PC-3 (cell line): Measurements from ENCODE around the gene RBBP4. TPM values are rescaled to one million over a fixed set of nuclear protein-coding genes. Genes with fewer than 3 reads are reported as not detected.

Experiments
- ATAC-seq: fragments of 200-7000 bp; cut with Tn5 transposase; 2 replicates; pipeline ENCODE4 v1.9.1; 2020; ENCODE audit warnings: mild to moderate bottlenecking, moderate library complexity
- BruUV-seq: library from RNA; stranded (reverse); fragments of 400-500 nt; replicated peaks from 2 replicates; lab custom pipeline; 2021; lab: Mats Ljungman, UMichigan
- CTCF ChIA-PET: fragments of 300-600 bp; sonication (Branson Sonifier 250); formaldehyde crosslinking; loops from one replicate; lab custom pipeline; 2022; ENCODE audit warnings: antibody characterized with exemption; lab: Charles Lee
- POLR2A ChIA-PET: fragments of 300-600 bp; sonication (Branson Sonifier 250); formaldehyde crosslinking; loops from one replicate; lab custom pipeline; 2022; ENCODE audit warnings: antibody characterized with exemption; ENCODE audit not compliant: unreplicated experiment; lab: Charles Lee
- DNase-seq: peaks from one replicate; pipeline ENCODE4 v3.0.0-alpha.2; 2015
- H2AFZ ChIP-seq: fragments of 300-600 bp; sonication (generic); 2 replicates; pipeline ENCODE4 v1.6.0; 2016; ENCODE audit warnings: antibody characterized with exemption, low read length
- H3F3A ChIP-seq: fragments of 300-600 bp; sonication (generic); one replicate; pipeline ENCODE4 v1.6.0; 2017; ENCODE audit warnings: antibody characterized with exemption, low read length, control low read depth, mild to moderate bottlenecking; ENCODE audit not compliant: unreplicated experiment
- H3K27ac ChIP-seq: fragments of 300-600 bp; sonication (generic); 2 replicates; pipeline ENCODE4 v1.5.1; 2016; ENCODE audit warnings: mild to moderate bottlenecking, low read length
- H3K27me3 ChIP-seq: fragments of 300-600 bp; sonication (generic); 2 replicates; pipeline ENCODE4 v1.6.1; 2016; ENCODE audit warnings: low read length, mixed read lengths
- H3K36me3 ChIP-seq: fragments of 300-600 bp; sonication (generic); 2 replicates; pipeline ENCODE4 v1.6.1; 2016; ENCODE audit warnings: low read depth, mixed run types, low read length, mixed read lengths
- H3K4me1 ChIP-seq: fragments of 300-600 bp; sonication (generic); 2 replicates; pipeline ENCODE4 v1.5.1; 2016; ENCODE audit warnings: low read length; ENCODE audit not compliant: insufficient read depth
- H3K4me2 ChIP-seq: fragments of 300-600 bp; sonication (generic); 2 replicates; pipeline ENCODE4 v1.6.0; 2016; ENCODE audit warnings: low read length
- H3K4me3 ChIP-seq: fragments of 300-600 bp; sonication (generic); 2 replicates; pipeline ENCODE4 v1.5.1; 2016; ENCODE audit warnings: mild to moderate bottlenecking, low read length, mixed read lengths
- H3K79me2 ChIP-seq: fragments of 300-600 bp; sonication (generic); 2 replicates; pipeline ENCODE4 v1.6.1; 2017; ENCODE audit warnings: low read length, mixed read lengths
- H3K9ac ChIP-seq: fragments of 300-600 bp; sonication (generic); 2 replicates; pipeline ENCODE4 v1.6.0; 2016; ENCODE audit warnings: mild to moderate bottlenecking, low read length
- H3K9me2 ChIP-seq: fragments of 300-600 bp; sonication (generic); replicated peaks from 2 replicates; pipeline ENCODE4 v1.6.1; 2016; ENCODE audit warnings: mixed run types, low read length, mixed read lengths
- H3K9me3 ChIP-seq: fragments of 300-600 bp; sonication (generic); 2 replicates; pipeline ENCODE4 v1.6.1; 2016; ENCODE audit warnings: low read length, mixed read lengths
- H4K20me1 ChIP-seq: fragments of 300-600 bp; sonication (generic); 2 replicates; pipeline ENCODE4 v1.6.1; 2016; ENCODE audit warnings: low read length, mixed read lengths
- CTCF ChIP-seq: fragments of 300-600 bp; sonication (generic); conservative IDR thresholded peaks from 2 replicates; pipeline ENCODE4 v1.5.1; 2017; ENCODE audit warnings: antibody characterized with exemption, low read depth, mild to moderate bottlenecking, low read length
- EZH2 ChIP-seq: fragments of 300-600 bp; sonication (generic); IDR thresholded peaks from one replicate; pipeline ENCODE4 v1.6.1; 2017; ENCODE audit warnings: antibody characterized with exemption, mild to moderate bottlenecking, low read length; ENCODE audit not compliant: unreplicated experiment
- EZH2phosphoT487 ChIP-seq: fragments of 300-600 bp; sonication (generic); IDR thresholded peaks from 2 replicates; pipeline ENCODE4 v1.6.1; 2018; ENCODE audit warnings: mild to moderate bottlenecking, antibody characterized with exemption, low read length, borderline replicate concordance
- intact Hi-C: fragments of 100-400 bp; cut with micrococcal nuclease; formaldehyde crosslinking; loops from 2 replicates; pipeline ENCODE4 v1.9.0; 2023
- total RNA-seq: library from RNA; depleted of rRNA; stranded (reverse); fragments of >200 nt; gene quantifications from 2 replicates; pipeline ENCODE4 v1.2.3, GENCODE V29; 2014

Gene RBBP4
- total RNA-seq, 1 experiment from 2014 or later = 201 TPM

GRCh38 chr1:32718527-32718926 lies 67.5 kb downstream of the RBBP4 start:
- H3K4me2 ChIP-seq = no peak overlapping the region
- H3K9ac ChIP-seq = no peak overlapping the region
- H3K4me3 ChIP-seq = no peak overlapping the region
- H3K79me2 ChIP-seq = no peaks in the 10 kb centered on the region
- ATAC-seq (no peak), DNase-seq (no peak)
- H2AFZ ChIP-seq = no peak overlapping the region
- CTCF ChIA-PET = no interaction called here
- H4K20me1 ChIP-seq = no peaks in the 10 kb centered on the region
- H3K9me3 ChIP-seq = no peaks in the 10 kb centered on the region
- intact Hi-C loops = no loop called here
- TF ChIP-seq EZH2phosphoT487 (no peak), EZH2 (no peak), CTCF (no peak)
- no peak overlapping the region for H3K27ac ChIP-seq
- H3K36me3 ChIP-seq = no peaks in the 10 kb centered on the region
- H3K27me3 ChIP-seq = no peaks in the 10 kb centered on the region
- no peaks in the 10 kb centered on the region for H3F3A ChIP-seq
- POLR2A ChIA-PET = no interaction called here
- no TSS peak for BruUV-seq
- peaks cover 20% of the 10 kb centered on the region for H3K4me1 ChIP-seq
- no peaks in the 10 kb centered on the region for H3K9me2 ChIP-seq

GRCh38 chr1:32719681-32720275 lies 68.8 kb downstream of the RBBP4 start:
- no peak overlapping the region for H3K4me3 ChIP-seq
- H3K36me3 ChIP-seq = no peaks in the 10 kb centered on the region
- H3K4me1 ChIP-seq = peaks cover 24% of the 10 kb centered on the region
- CTCF ChIA-PET = no interaction called here
- H3K27ac ChIP-seq = no peak overlapping the region
- ATAC-seq (no peak), DNase-seq (no peak)
- no peaks in the 10 kb centered on the region for H3F3A ChIP-seq
- H3K9me3 ChIP-seq = no peaks in the 10 kb centered on the region
- no peaks in the 10 kb centered on the region for H3K9me2 ChIP-seq
- no peaks in the 10 kb centered on the region for H3K27me3 ChIP-seq
- POLR2A ChIA-PET = no interaction called here
- no peak overlapping the region for H2AFZ ChIP-seq
- no peaks in the 10 kb centered on the region for H3K79me2 ChIP-seq
- no peak for TF ChIP-seq EZH2phosphoT487
- TF ChIP-seq EZH2 = no peak
- TF ChIP-seq CTCF = no peak
- H3K4me2 ChIP-seq = no peak overlapping the region
- BruUV-seq = no TSS peak
- no peak overlapping the region for H3K9ac ChIP-seq
- intact Hi-C loops = no loop called here
- H4K20me1 ChIP-seq = no peaks in the 10 kb centered on the region
